Suppressor macrophage treated with lipopolysaccharide for 1 hour (primary cell): ENCODE data around the gene CCN6.

Experiments used
- DNase-seq, 3 donors: peaks; one replicate each; pipeline ENCODE4 v3.0.0-alpha.2; 2020 to 2022

Gene CCN6

DNA sequence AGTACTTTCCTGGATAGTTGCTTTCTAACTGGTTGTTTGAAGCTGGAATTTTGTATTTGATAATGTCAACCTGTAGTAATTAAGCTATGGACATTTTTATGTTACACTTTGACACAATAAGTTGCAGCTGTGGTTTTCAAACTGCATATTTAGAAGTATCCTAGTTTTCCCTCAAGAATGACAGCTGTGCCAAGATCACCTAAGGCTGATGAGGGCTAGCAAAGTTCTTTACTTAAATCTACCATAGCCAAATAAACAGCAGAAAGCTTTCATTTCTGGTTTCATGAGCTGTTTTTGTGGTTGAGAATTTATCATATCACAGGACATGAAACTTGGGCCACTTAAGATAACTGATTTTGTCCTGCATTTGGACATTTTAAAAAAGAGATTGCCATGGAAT is 64.1 kb downstream of the CCN6 start:
- DNase-seq: no peak
